Ishikawa (cell line): ENCODE data around the gene GRID2.

Source experiments
- CEBPB ChIP-seq: IDR thresholded peaks from 2 replicates; pipeline ENCODE4 v1.6.1; 2012
- CREB1 ChIP-seq: IDR thresholded peaks from 2 replicates; pipeline ENCODE4 v1.6.1; 2012; ENCODE audit warnings: low read depth
- EGR1 ChIP-seq: IDR thresholded peaks from 2 replicates; pipeline ENCODE4 v1.6.1; 2012
- EP300 ChIP-seq: IDR thresholded peaks from 2 replicates; pipeline ENCODE4 v1.6.1; 2012; ENCODE audit warnings: borderline replicate concordance
- FOXM1 ChIP-seq: IDR thresholded peaks from 2 replicates; pipeline ENCODE4 v1.6.1; 2012; ENCODE audit warnings: low read depth, borderline replicate concordance
- NFIC ChIP-seq: IDR thresholded peaks from 2 replicates; pipeline ENCODE4 v1.6.1; 2012
- RAD21 ChIP-seq: IDR thresholded peaks from 2 replicates; pipeline ENCODE4 v1.6.1; 2012; ENCODE audit warnings: low read depth
- REST ChIP-seq: IDR thresholded peaks from 2 replicates; pipeline ENCODE4 v1.6.1; 2012; ENCODE audit warnings: low read depth, mild to moderate bottlenecking
- TAF1 ChIP-seq: IDR thresholded peaks from 2 replicates; pipeline ENCODE4 v1.6.1; 2012; ENCODE audit warnings: low read depth, mild to moderate bottlenecking
- TCF12 ChIP-seq: IDR thresholded peaks from 2 replicates; pipeline ENCODE4 v1.6.1; 2012; ENCODE audit warnings: low read depth
- TEAD4 ChIP-seq: IDR thresholded peaks from 2 replicates; pipeline ENCODE4 v1.6.1; 2012
- YY1 ChIP-seq: IDR thresholded peaks from 2 replicates; pipeline ENCODE4 v1.6.1; 2012; ENCODE audit warnings: low read depth
- ZBTB7A ChIP-seq: IDR thresholded peaks from 2 replicates; pipeline ENCODE4 v1.6.1; 2012; ENCODE audit warnings: low read depth
- TF ChIP-seq, protein P1 (sequence below): IDR thresholded peaks from 2 replicates; pipeline ENCODE4 v1.6.1; 2012
- TF ChIP-seq, protein P2 (sequence below): IDR thresholded peaks from 2 replicates; pipeline ENCODE4 v1.6.1; 2012

The GRID2 gene

DNA sequence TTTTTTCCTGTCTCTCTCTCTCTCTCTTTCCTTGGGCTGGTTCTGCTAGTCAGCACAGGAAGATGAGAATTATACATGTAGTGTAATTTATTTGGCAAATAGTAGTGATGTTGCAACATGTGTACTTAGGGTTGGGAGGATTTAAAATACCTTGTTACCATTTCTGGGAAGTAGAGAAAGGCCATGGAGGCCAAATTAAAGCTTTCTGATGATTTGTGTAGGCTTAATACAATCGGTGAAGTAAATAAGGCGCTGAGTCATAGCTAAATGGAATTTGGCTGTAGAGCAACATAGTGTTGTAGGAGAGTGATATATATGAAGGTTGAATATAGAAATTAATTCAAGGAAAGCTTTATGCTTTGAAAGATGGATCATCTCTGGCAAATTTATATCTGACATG is 295.3 kb downstream of the GRID2 start:
- TF ChIP-seq FOXM1 (no peak), CEBPB (peak; percentile 75), YY1 (no peak), EP300 (no peak)
- TF ChIP-seq, protein P1, sequence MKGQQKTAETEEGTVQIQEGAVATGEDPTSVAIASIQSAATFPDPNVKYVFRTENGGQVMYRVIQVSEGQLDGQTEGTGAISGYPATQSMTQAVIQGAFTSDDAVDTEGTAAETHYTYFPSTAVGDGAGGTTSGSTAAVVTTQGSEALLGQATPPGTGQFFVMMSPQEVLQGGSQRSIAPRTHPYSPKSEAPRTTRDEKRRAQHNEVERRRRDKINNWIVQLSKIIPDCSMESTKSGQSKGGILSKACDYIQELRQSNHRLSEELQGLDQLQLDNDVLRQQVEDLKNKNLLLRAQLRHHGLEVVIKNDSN, result no peak

DNA sequence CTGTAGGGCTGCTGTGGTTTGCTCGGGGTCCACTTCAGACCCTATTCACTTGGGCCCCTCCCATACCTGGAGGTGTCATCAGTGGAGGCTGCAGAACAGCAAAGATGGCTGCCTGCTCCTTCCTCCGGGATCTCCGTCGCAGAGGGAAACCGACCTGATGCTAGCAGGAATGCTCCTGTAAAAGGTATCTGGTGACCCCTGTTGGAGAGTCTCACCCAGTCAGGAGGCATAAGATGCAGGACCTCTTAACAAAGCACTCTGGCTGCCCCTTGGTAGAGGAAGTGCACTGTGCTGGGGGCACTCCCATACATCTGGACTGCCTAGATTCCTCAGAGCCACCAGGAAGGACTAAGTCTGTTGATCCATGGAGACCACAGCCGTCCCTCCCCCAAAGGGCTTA is 296.9 kb downstream of the GRID2 start:
- peak; percentile 25; the same call in 1 of the 2 replicates for TF ChIP-seq RAD21
- TF ChIP-seq ZBTB7A, result no peak

- TF ChIP-seq, protein P2, sequence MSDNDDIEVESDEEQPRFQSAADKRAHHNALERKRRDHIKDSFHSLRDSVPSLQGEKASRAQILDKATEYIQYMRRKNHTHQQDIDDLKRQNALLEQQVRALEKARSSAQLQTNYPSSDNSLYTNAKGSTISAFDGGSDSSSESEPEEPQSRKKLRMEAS, result no peak
- no peak for TF ChIP-seq ZBTB7A
- no peak for TF ChIP-seq REST
- TF ChIP-seq TEAD4, result no peak
- no peak for TF ChIP-seq FOXM1
- no peak for TF ChIP-seq EP300
- TF ChIP-seq NFIC, result no peak
- no peak for TF ChIP-seq CEBPB
- TF ChIP-seq TCF12, result no peak
- no peak for TF ChIP-seq EGR1
These were observed 302.5 kb downstream of the GRID2 start for GRCh38 chr4:92606227-92606626.

DNA sequence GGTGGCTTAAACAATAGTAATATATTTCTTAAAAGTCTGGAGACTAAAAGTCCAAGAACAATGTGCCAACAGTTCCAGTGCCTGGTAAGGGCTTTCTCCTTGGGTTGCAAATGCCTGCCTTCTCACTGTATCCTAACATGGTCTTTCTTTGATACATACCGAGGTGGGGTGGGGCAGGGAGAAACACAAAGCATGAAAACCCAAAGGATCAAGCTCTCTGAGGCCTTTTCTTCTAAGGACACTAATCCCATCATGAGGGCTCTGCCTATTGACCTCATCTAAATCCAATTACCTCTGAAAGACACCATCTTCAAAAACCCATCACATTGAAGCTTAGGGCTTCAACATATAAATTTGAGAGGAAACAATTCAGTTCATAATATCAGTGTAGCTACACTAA is 311.3 kb downstream of the GRID2 start:
- TF ChIP-seq TAF1 (no peak), FOXM1 (no peak), TEAD4 (no peak), TCF12 (no peak), EGR1 (no peak), EP300 (no peak), CREB1 (no peak), CEBPB (no peak), RAD21 (no peak), REST (no peak), NFIC (no peak), ZBTB7A (no peak), YY1 (no peak)
- TF ChIP-seq, protein P2, result no peak
- TF ChIP-seq, protein P1, result no peak

DNA sequence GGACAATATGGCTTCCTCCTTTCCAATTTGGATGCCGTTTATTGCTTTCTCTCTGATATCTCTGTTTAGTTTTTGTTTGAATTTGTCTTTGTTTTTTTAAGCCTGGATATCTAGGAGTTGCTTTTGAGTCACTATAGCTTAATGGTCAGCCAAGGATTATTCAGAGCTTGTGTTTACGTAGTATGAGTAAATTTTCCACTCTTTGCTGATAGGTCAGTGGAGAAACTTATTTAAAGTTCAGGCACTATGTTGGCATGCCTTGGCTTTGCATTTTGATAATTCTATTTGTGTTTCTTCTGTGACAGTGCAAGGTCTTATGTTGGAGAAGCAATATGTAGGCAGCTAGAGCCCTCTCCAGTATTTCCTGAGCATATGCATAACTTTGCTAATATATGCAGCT is 315.2 kb downstream of the GRID2 start:
- no peak for TF ChIP-seq REST
- no peak for TF ChIP-seq CEBPB
- TF ChIP-seq, protein P1, result no peak
- no peak for TF ChIP-seq TAF1
- no peak for TF ChIP-seq CREB1
- no peak for TF ChIP-seq TEAD4
- no peak for TF ChIP-seq RAD21
- no peak for TF ChIP-seq TCF12
- no peak for TF ChIP-seq EGR1
- no peak for TF ChIP-seq FOXM1
- TF ChIP-seq ZBTB7A, result no peak
- no peak for TF ChIP-seq YY1
- TF ChIP-seq, protein P2, result no peak
- TF ChIP-seq NFIC, result no peak
- TF ChIP-seq EP300, result no peak
